ENCODE data around the gene CDC16.

Gene CDC16

DNA sequence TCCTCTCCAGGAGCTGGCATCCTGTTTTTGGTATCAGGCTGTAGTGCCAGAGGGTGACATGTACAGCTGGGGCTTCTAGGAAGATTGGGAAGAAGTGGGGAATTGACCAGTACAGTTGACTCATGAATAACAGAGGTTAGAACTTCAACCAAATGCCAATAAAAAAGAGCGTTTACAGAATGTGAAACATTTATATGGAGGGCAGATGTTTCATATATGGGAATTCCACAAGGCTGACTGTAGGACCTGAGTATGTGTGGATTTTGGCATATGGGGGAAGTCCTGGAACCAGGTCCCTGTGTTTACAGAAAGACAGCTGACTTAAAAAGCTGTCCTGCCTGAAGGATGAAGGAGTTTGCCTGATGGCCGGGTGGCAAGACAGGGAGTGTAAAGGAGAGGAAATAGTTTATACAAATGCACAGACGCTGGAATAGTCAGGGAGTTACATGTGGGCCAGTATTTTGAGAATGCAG is 84.8 kb downstream of the CDC16 start:
- TF ChIP-seq CTCF (conservative IDR thresholded peaks at IDR 0.05; ENCODE audit: control insufficient read depth, insufficient read depth, low read depth, low read length) = no peak
- DNase-seq (ENCODE audit: low read depth) = peak; percentile 88
- no peak overlapping the region for H3K4me3 ChIP-seq (ENCODE audit: control insufficient read depth, low read depth, low read length)

GRCh38 chr13:114320065-114320464 is 85.4 kb downstream of the CDC16 start:
- TF ChIP-seq CTCF (conservative IDR thresholded peaks at IDR 0.05; ENCODE audit: control insufficient read depth, insufficient read depth, low read depth, low read length) = no peak
- H3K4me3 ChIP-seq (ENCODE audit: control insufficient read depth, low read depth, low read length) = no peak overlapping the region
- no peak for DNase-seq (ENCODE audit: low read depth)

- H3K4me3 ChIP-seq (ENCODE audit: control insufficient read depth, low read depth, low read length) = no peak overlapping the region
- no peak for DNase-seq (ENCODE audit: low read depth)
- no peak for TF ChIP-seq CTCF (conservative IDR thresholded peaks at IDR 0.05; ENCODE audit: control insufficient read depth, insufficient read depth, low read depth, low read length)
Measured at GRCh38 chr13:114321256-114321655, 86.6 kb downstream of the CDC16 start.
